Measurements from ENCODE around the gene REM2.

Gene REM2

DNA sequence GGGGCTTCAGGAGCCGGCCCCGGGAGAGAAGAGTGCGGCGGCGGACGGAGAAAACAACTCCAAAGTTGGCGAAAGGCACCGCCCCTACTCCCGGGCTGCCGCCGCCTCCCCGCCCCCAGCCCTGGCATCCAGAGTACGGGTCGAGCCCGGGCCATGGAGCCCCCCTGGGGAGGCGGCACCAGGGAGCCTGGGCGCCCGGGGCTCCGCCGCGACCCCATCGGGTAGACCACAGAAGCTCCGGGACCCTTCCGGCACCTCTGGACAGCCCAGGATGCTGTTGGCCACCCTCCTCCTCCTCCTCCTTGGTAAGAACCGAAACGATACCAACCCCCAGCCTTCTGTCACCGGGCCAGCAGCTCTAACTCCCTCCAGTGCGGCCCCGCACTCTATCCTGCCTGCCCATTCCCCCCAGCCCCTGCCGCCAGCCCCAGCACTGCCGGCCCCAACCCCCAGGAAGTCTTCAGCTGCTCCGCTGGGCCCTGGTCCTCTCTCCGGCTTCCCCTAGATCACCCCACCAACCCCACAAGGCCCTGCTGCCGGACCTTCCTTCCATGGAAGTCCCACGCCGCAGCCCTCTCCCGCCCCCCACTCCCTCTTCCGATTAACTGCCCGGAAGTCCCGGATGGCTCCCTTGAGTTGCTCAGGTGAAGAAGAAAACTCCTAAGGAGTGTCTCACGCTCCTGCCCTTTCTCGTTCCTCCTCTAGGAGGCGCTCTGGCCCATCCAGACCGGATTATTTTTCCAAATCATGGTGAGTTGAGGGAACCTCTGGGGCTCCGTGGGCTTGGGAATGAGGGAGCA lies 10.8 kb upstream of the REM2 start:
- in situ Hi-C loops (cut with MboI; ENCODE audit: low sequenced_read_pairs) = no loop called here

DNA sequence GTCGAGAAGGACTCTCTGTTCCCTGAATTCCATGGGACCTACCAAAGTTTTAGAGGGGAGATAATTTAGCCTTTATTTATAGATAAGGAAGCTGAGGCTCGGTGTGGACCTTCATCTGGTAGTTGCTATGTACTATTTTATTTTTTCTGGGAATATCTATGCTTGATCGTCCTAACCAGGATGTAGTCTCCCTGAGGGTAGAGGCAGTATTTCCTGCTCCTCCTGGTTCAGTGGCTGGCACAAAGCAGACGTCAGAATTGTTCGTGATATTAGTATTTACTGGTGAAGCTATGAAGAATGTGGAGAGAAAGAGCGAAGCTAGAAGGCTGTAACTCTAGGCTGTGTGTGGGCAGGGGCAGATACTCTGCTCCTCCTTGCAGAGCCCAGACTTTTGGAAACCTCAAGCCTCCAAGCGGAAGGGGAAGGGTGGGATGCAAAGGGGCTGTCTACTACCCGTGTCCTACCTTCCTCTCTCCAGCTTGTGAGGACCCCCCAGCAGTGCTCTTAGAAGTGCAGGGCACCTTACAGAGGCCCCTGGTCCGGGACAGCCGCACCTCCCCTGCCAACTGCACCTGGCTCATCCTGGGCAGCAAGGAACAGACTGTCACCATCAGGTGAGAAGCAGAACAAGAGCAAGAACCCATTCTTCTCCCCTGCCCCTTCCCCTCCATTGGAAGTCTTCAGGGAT lies 10.0 kb upstream of the REM2 start:
- in situ Hi-C loops (cut with MboI; ENCODE audit: low sequenced_read_pairs) = no loop called here

DNA sequence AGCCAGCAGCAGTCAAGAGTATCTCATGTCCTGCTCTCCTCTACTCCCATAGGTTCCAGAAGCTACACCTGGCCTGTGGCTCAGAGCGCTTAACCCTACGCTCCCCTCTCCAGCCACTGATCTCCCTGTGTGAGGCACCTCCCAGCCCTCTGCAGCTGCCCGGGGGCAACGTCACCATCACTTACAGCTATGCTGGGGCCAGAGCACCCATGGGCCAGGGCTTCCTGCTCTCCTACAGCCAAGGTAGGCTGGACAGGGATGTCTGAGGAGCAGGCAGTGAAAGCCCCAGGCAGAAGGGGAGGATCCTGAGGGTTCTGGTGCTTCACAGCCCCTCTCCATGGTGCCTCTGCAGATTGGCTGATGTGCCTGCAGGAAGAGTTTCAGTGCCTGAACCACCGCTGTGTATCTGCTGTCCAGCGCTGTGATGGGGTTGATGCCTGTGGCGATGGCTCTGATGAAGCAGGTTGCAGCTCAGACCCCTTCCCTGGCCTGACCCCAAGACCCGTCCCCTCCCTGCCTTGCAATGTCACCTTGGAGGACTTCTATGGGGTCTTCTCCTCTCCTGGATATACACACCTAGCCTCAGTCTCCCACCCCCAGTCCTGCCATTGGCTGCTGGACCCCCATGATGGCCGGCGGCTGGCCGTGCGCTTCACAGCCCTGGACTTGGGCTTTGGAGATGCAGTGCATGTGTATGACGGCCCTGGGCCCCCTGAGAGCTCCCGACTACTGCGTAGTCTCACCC lies 7.8 kb upstream of the REM2 start:
- in situ Hi-C loops (cut with MboI; ENCODE audit: low sequenced_read_pairs) = no loop called here

DNA sequence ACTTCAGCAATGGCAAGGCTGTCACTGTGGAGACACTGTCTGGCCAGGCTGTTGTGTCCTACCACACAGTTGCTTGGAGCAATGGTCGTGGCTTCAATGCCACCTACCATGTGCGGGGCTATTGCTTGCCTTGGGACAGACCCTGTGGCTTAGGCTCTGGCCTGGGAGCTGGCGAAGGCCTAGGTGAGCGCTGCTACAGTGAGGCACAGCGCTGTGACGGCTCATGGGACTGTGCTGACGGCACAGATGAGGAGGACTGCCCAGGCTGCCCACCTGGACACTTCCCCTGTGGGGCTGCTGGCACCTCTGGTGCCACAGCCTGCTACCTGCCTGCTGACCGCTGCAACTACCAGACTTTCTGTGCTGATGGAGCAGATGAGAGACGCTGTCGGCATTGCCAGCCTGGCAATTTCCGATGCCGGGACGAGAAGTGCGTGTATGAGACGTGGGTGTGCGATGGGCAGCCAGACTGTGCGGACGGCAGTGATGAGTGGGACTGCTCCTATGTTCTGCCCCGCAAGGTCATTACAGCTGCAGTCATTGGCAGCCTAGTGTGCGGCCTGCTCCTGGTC lies 7.2 kb upstream of the REM2 start:
- in situ Hi-C loops (cut with MboI; ENCODE audit: low sequenced_read_pairs) = no loop called here

DNA sequence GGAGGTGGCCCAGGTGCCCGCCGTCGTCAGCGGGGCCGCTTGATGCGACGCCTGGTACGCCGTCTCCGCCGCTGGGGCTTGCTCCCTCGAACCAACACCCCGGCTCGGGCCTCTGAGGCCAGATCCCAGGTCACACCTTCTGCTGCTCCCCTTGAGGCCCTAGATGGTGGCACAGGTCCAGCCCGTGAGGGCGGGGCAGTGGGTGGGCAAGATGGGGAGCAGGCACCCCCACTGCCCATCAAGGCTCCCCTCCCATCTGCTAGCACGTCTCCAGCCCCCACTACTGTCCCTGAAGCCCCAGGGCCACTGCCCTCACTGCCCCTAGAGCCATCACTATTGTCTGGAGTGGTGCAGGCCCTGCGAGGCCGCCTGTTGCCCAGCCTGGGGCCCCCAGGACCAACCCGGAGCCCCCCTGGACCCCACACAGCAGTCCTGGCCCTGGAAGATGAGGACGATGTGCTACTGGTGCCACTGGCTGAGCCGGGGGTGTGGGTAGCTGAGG lies 6.0 kb upstream of the REM2 start:
- in situ Hi-C loops (cut with MboI; ENCODE audit: low sequenced_read_pairs) = no loop called here

DNA sequence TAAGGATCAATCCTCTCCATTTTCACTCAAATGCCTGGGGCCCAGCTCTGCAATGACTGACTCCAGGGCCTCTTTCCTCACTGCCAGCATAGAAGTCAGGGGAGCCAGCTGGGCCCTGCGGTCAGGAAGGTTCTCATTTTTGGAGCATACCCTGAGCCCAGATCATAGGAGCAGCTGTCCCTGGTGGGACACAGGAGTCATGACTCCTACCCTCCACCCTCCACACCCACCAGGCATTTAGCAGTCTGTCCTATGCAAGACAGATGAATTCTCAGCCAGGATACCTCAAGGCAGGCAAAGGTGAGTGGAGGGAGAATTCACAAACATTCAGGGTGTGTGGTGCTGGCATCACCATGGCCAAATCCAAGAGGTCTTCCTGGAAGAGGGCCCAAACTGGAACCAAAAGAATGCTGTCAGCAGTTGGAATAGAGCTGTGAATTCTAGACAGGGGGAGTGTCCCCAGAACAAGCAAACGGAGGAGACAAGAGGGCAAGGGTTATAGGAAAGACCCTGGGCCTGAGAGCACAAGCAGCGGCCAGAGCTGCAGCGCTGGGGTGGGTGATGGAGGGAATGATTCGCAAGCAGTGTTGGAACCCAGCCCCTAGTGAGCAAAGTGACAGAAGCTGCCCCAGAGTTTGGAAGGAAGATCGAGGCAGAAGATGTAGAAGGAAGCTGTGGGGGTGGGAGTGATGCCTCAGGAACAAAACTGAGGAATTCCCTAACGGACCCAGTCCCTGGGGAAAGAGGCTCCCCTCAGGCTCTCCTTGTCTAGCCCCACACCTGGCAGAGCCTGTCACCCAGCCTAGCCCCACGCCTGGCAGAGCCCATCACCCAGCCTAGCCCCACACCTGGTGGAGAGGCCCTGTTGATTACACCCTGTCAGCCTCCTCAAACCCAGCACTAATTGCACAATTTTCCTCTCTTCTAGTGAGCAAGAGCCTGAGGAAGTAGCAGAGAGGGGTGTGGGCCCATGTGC lies 4.5 kb upstream of the REM2 start:
- in situ Hi-C loops (cut with MboI; ENCODE audit: low sequenced_read_pairs) = no loop called here

DNA sequence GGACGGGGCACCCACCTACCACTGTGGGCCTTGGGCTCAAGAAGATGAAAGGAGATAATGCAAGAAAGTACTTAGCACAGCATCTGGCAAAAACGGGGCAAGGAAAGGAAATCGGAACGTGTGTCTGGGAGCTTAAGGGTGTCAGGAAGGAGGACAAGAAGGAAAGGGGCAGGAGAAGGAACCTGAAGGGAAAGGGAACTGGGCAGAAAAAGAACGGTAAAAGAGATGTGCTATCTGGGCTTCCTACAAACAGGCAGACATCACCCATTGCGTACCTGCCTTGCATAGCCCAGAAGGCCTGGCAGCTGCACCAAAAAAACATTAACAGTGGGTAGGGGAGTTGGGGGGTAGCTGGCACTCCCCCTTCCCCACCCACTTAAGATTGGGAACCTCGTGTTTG lies 958 bp upstream of the REM2 start:
- in situ Hi-C loops (cut with MboI; ENCODE audit: low sequenced_read_pairs) = no loop called here

DNA sequence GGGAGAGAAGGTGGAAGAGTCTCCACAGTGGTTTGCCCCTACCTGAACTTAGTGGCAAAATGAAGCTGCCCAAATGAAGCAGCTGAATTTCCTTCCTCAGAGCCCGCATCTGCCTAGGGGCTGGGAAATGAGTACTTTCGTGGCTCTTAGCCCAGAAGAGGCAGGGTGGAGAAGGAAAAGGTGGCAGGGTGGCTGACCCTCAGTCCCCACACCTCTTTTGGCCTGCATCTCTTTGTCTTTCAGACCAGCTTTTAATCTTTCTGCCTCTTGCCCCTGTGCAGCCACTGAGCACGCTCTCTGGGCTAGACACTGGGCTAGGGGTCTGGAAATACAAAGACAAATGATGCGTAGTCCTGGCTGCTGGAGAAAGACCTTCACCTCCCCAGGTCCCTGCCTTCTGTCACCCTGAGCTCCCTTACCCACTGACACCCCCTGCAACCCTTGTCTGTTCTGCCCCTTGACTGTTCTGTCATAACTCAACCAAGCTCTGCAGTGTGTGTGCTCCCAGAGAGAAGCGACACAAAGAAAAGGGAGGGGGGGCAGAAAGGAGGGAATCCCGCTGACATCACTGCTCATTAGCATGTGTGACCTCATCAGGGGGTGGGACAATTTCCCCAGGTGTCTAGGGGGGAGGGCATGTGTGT lies 371 bp upstream of the REM2 start:
- in situ Hi-C loops (cut with MboI; ENCODE audit: low sequenced_read_pairs) = no loop called here

DNA sequence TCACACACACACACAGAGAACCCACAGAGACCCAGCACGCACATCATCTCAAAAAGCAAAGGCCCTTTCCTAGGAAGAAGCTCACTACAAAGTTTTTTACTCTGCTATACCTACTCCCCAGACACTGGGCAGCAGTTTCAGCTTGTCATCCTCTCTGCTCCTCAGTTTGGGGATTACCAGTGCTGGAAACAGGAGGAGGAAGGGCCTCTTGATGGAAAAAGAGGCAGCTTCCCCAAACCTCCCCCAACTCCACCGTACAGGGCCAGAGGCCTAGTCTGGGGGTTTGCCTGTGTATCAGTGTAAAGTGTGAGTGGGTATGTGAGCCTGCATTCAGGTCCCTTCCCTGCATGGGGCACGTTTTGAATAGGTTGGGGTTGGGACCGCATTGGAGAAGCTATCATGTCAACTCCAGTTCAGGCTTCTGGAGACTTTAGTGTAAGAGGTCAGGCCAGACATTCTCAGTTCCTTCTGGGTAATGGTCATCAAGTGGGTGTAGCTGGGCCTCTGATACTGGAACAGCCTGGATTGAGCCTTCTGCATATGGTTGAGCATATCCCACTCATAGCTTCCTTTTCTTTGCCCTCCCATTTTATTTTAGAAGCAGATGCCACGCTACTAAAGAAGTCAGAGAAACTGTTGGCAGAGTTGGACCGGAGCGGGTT lies 1.2 kb downstream of the REM2 start:
- in situ Hi-C loops (cut with MboI; ENCODE audit: low sequenced_read_pairs) = no loop called here

DNA sequence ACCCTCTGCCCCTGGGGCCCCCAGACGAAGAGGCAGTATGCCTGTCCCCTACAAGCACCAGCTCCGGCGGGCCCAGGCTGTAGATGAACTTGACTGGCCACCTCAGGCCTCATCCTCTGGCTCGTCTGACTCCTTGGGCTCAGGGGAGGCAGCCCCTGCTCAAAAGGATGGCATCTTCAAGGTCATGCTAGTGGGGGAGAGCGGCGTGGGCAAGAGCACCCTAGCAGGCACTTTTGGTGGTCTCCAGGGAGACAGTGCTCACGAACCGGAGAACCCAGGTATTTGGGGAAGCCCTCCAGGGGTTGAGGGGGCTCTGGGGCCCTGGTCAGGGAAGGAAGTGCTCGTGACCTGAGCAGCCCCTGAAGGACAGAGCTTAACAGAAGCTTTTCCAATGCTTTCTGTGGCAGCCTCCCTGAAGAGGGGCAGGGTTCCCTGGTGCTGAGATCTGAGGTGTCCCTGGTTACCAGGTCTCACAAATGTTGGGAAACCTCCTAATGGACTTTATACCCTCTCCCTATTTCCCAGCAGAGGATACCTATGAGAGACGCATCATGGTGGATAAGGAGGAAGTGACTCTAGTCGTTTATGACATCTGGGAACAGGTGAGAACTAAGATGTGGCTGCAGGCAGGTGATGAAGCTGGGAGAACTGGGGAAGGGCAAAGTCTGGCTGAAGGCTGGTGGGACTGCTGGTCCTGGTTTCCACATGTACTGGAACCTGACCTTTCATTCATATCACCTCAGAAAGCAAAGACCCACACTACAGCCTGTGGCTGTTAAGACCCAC lies 1.9 kb downstream of the REM2 start:
- in situ Hi-C loops (cut with MboI; ENCODE audit: low sequenced_read_pairs) = no loop called here

DNA sequence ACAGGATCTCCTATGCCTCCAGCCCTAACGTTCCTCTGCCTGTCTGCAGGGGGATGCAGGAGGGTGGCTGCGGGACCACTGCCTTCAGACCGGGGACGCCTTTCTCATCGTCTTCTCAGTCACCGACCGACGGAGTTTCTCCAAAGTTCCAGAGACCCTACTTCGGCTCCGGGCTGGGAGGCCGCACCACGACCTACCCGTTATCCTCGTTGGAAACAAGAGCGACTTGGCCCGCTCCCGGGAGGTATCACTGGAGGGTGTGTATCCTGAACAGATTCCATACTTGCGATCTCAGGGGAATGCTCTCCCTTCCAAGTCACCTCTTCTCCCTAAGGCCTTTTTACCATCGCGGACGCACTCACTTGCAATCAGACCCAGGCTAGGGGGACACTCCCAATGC lies 3.0 kb downstream of the REM2 start:
- in situ Hi-C loops (cut with MboI; ENCODE audit: low sequenced_read_pairs) = no loop called here

DNA sequence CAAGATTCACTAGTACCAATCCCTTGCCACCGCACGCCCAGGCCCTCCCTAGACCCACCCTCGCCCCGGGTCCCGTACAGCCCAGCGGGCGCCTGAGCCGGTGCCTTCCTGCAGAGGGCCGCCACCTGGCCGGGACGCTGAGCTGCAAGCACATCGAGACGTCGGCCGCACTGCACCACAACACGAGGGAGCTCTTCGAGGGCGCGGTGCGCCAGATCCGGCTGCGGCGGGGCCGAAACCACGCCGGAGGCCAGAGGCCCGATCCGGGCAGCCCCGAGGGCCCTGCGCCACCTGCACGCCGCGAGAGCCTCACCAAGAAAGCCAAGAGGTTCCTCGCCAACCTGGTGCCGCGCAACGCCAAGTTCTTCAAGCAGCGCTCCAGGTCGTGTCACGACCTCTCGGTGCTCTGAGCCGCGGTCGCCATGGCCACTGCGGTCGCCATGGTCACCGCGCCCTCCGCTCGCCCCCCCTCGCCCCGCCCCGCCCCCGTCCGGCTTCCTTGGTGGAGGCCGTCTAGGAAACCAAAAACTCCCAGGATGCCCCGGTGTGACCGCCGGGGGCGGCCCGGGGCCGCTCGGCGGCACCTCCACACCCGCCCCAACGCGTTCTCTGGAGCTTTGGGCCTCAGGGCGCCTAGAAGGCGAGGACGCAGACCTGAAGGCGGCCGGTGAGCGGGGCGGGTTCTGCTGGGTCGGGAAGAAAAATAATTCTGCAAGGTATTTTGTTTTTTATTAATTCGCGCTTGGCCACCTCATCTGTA lies 3.7 kb downstream of the REM2 start:
- in situ Hi-C loops (cut with MboI; ENCODE audit: low sequenced_read_pairs) = no loop called here

DNA sequence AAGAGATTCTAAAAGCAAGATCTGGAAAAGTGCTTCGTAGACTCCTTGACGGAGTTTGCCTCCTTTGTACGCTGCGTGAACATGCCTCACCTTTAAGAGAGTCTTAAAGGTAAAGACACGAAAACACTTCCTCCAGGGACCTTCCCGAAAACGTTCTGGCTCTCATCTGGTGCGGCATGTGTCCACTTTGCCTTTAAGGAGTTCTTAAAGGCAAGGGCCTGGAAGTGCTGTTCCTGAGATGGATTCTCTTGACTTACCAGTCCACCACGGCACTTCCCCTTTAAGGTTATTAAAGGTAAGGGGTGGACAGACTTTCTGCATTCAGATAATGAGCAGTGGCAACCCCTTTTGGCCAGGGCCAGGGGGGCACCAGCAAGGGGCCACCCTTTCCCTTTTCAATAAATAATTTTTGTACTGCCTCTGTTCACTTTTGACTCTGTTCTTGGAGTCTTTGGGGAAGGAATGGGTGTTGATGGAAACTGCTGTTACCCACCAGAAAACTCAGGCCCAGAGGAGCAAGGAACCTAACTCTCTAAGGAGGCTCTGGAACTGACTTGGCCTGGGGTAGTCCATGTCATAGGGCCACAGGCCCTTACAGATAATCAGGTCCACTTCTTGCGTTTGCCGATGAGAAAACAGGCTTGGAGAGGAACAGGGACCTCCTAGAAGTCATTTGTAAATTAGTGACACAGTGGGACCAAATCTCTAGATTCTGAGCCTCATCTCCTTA lies 4.4 kb downstream of the REM2 start:
- in situ Hi-C loops (cut with MboI; ENCODE audit: low sequenced_read_pairs) = no loop called here

DNA sequence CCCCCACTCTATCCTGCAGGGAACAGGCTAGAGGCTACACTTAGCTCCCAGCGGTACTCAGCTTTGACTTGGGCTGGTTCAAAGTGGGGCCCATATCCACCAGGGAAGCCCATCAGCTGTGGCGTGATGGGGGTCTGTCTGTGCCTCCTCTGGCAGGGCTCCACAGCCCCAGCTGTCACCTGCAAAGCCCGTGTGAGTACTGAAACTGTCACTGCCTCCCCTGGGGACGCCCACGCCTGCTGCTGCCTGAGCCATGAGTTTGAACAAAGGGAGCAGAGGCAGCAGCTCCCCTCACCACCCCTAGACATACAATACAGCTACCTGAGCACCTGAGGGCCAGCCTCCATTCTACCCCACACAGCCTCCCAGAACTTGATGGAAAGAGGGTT lies 5.0 kb downstream of the REM2 start:
- in situ Hi-C loops (cut with MboI; ENCODE audit: low sequenced_read_pairs) = no loop called here

DNA sequence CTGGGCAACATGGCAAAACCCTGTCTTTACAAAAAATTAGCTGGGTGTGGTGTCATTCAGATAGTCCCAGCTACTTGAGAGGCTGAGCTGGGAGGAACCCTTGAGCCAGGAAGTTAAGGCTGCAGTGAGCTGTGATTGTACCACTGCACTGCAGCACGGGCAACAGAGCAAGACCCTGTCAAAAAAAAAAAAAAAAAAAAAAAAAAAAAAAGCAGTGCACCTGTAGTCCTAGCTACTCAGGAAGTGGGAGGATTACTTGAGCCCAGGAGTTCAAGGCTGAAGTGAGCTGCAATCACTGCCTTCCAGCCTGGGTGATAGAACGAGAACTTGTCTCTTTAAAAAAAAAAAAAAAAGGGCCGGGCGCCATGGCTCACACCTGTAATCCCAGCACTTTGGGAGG lies 5.6 kb downstream of the REM2 start:
- in situ Hi-C loops (cut with MboI; ENCODE audit: low sequenced_read_pairs) = no loop called here

DNA sequence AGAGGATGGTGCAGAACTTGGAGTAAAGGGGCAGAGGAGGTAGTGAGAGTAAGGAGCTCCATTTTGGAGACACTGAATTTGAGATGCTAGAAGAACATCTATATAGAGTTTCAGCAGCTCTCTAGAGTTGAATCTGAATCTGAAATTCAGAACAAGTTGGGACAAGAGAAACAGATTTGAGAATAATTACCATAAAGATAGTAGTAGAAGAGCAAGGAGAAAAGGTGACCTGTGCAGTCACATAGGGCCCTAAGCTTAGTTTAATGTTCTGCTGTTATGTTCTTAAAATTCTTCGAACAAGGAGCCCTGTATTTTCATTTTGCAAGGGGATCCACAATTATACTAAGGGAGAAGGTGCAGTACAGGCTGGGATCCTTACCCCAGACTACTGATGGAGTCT lies 7.4 kb downstream of the REM2 start:
- in situ Hi-C loops (cut with MboI; ENCODE audit: low sequenced_read_pairs) = no loop called here

DNA sequence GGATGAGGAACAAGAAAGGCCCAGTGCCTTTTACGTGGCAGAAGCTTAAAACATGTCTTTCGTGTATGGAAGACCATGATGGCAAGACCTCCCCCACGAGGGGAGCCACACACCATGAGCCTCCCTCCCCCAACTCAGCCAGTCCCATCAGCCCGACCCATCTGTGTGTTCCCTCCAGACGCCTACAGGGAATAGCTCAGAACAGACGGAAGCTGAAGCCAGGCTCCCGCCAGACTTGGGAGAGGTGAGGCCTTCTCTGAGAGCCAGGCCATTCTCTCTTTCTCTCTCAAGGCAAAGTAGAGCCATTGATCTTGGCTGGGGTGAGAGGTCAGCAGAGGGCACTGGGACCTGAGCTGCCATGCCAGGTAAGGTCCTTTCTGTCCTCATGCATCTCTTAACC lies 9.5 kb downstream of the REM2 start:
- in situ Hi-C loops (cut with MboI; ENCODE audit: low sequenced_read_pairs) = no loop called here
